Fibroblast of pulmonary artery (primary cell): Measurements from ENCODE around the gene PDK1.
"Not testable (repeated sequence)": the region's sequence is repeated elsewhere in the genome, so short reads cannot be mapped to it uniquely, and the experiment has no call there.

Experiments used
- DNase-seq: peaks from one replicate; pipeline ENCODE4 v3.0.0-alpha.2; 2010; ENCODE audit warnings: low read depth
- H3K4me3 ChIP-seq: replicated peaks from 2 replicates; pipeline ENCODE4 v1.5.1; 2011; ENCODE audit warnings: low read depth, mild to moderate bottlenecking, control low read depth, low read length, moderate library complexity
- TF ChIP-seq, protein P1 (sequence below): IDR thresholded peaks from 2 replicates; pipeline ENCODE4 v1.5.1; 2011; ENCODE audit warnings: mild to moderate bottlenecking, control low read depth, low read length, inconsistent platforms; ENCODE audit errors: missing control alignments

The PDK1 gene

DNA sequence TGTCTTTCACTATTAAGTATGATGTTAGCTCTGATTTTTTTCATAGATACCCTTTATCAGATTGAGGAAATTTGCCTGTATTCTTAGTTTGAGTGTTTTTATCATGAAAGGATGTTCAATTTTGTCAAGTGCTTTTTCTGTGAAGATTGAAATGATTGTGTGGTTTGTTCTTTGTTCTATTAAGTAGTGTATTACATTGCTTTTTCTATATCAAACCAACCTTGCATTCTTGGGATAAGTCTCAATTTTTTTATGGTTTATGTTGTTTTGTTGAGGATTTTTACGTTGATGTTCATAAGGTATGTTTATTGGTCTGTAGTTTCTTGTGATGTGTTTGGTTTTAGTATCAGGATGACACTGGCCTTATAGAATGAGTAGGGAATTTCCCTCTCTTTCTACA lies 19.1 kb downstream of the PDK1 start:
- TF ChIP-seq, protein P1, sequence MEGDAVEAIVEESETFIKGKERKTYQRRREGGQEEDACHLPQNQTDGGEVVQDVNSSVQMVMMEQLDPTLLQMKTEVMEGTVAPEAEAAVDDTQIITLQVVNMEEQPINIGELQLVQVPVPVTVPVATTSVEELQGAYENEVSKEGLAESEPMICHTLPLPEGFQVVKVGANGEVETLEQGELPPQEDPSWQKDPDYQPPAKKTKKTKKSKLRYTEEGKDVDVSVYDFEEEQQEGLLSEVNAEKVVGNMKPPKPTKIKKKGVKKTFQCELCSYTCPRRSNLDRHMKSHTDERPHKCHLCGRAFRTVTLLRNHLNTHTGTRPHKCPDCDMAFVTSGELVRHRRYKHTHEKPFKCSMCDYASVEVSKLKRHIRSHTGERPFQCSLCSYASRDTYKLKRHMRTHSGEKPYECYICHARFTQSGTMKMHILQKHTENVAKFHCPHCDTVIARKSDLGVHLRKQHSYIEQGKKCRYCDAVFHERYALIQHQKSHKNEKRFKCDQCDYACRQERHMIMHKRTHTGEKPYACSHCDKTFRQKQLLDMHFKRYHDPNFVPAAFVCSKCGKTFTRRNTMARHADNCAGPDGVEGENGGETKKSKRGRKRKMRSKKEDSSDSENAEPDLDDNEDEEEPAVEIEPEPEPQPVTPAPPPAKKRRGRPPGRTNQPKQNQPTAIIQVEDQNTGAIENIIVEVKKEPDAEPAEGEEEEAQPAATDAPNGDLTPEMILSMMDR: no peak
- no peak for DNase-seq
- no peak overlapping the region for H3K4me3 ChIP-seq

DNA sequence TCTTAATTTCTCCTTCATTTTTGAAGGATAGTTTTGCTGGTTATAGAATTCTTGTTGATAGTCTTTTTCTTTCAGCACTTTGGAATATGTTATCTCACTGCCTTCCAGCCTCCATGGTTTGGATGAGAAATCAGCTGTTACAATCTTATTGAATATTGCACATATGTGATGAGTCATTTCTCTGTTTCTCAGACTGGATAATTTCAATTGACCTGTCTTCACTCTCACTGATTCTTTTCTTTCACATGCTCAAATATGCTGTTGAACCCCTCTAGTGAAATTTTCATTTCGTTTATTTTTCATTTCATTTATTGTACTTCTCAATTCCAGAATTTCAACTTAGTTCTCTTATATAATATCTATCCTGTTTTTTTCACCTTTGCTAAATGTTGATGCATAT lies 22.2 kb downstream of the PDK1 start:
- no peak for DNase-seq
- TF ChIP-seq, protein P1: no peak
- no peak overlapping the region for H3K4me3 ChIP-seq

DNA sequence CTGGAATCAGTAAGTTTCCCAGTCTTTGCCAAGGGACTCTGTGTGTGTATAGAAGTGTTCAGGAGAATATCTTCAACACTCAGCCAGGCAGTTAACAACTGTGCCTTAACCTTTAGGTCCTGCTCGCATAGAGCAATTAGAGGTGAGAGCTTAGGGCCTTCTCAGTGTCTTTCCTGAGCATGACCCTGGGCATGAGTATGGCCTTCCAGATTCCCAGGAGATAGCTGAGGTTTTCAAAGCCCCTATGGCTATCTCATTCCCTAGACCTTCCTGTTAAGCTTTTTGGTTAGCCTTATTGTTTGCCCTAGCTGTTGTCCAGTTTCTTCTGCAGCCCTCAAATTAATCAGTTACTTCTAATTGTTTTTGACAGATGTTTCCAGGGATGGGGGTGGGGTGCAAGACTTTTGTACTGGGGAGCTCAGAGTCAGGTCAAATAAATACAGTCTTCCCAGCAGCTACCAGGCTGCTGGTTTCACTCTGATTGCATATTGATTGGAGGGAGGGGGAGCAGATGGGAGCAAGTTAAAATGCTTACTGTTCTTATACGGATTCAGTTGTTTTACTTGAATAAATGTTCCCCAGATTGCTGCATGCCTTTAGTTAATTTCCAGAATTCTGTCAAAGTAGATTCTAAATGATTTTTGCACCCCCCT lies 23.1 kb downstream of the PDK1 start:
- no peak for DNase-seq
- TF ChIP-seq, protein P1: no peak
- H3K4me3 ChIP-seq: no peak overlapping the region

DNA sequence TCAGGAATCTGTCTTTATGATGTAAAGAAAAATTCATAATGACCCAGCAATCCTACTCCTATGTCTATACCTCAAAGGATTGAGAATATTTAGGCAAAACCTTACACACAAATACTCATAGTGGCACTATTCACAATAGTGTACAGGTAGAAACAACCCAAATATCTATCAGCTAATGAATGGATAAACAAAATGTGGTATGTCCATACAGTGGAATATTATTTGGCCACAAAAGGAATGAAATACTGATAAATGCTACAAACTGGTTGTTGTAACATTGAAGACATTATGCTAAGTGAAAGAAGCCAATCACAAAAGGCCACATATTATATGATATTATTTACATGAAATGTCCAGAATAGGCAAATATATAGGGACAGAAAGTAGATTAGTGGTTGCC lies 24.7 kb downstream of the PDK1 start:
- TF ChIP-seq, protein P1: no peak
- H3K4me3 ChIP-seq: no peak overlapping the region
- no peak for DNase-seq

DNA sequence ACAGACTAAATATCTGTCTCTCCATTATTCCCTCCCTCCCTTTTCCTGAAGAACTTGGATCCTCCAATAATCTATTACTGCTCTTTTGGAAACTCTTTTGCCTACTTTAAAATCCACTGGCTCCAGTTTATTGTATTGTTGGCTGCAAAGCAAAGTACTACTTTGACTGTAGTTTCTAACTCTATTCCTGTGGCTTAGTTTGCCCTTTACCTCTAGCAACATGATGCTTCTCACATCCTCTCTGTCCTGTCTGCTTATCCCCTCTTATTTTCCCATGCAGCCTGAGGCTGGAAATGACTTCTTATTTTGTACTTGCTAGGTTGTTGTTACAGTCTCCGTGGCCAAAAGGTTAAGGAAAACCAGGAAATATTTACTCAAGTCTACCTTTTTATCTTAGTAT lies 26.8 kb downstream of the PDK1 start:
- no peak for DNase-seq
- TF ChIP-seq, protein P1: no peak
- no peak overlapping the region for H3K4me3 ChIP-seq

DNA sequence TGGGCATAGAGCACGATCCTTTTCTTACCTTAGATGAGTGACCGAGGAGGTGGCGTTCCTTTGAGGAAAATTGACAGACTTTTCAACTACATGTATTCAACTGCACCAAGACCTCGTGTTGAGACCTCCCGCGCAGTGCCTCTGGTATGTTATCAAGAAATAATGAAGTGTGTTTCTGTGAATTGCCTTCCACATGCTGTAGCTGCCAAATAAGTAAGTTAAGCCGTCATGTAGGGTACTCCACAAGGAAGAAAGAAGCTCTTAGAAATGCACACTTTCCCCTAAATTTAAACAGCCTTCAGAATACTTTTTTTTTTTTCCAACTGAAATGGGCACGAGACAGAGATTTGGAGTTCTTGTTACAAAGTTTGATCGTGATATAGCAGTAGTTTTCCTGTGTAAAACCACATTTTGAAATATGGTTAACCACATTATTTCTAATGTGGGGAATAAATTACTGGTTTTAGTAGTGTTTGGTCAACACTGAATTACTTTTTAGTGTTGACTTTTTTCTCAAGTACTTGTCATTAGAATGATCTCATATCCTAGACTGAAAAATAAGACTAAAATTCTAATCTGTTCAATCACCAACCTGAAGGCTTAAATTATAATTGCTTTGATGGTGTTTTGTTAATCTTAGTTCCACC lies 30.5 kb downstream of the PDK1 start:
- TF ChIP-seq, protein P1: no peak
- DNase-seq: no peak
- no peak overlapping the region for H3K4me3 ChIP-seq

DNA sequence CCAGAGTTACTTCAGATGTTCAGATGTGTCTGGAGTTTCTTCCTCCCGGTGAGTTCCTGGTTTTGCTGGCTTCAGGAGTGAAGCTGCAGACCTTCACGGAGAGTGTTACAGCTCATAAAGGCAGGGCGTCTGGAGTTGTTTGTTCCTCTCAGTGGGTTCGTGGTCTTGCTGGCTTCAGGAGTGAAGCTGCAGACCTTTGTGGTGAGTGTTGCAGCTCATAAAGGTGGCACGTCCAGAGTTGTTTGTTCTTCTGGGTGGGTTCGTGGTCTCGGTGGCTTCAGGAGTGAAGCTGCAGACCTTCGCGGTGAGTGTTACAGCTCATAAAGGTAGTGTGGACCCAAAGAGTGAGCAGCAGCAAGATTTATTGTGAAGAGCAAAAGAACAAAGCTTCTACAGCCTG lies 31.3 kb downstream of the PDK1 start:
- not testable (repeated sequence) for H3K4me3 ChIP-seq, DNase-seq
